GM12878 (cell line): ENCODE data around the gene TTC39A. TPM values are rescaled to one million over a fixed set of nuclear protein-coding genes. Genes with fewer than 3 reads are reported as not detected.

Experiments used
- ATAC-seq: fragments of 200-7000 bp; cut with Tn5 transposase; 3 replicates; pipeline ENCODE4 v1.9.1; 2020; ENCODE audit warnings: mild to moderate bottlenecking, moderate library complexity
- BruUV-seq: library from RNA; stranded (reverse); fragments of 400-500 nt; replicated peaks from 2 replicates; lab custom pipeline; 2021; lab: Mats Ljungman, UMichigan
- CTCF ChIA-PET: fragments of 300-600 bp; sonication (Branson Sonifier 250); formaldehyde crosslinking; extraction: SDS; loops from one replicate; lab custom pipeline; 2021; ENCODE audit warnings: inconsistent platforms; lab: Yijun Ruan, JAX
- POLR2A ChIA-PET: fragments of 350-600 bp; formaldehyde crosslinking; extraction: SDS; loops from one replicate; lab custom pipeline; 2021; ENCODE audit warnings: inconsistent platforms; lab: Charles Lee
- RAD21 ChIA-PET: fragments of 300-600 bp; sonication (Branson Sonifier 250); formaldehyde crosslinking; loops from one replicate; lab custom pipeline; 2023; ENCODE audit warnings: antibody characterized with exemption; ENCODE audit not compliant: unreplicated experiment; lab: Charles Lee
- SMC1A ChIA-PET: fragments of 300-600 bp; sonication (Branson Sonifier 250); formaldehyde crosslinking; loops from one replicate; lab custom pipeline; 2023; ENCODE audit not compliant: unreplicated experiment, uncharacterized antibody; lab: Charles Lee
- DNase-seq: peaks from one replicate; pipeline ENCODE4 v3.0.0-alpha.2; 2011; ENCODE audit warnings: low read depth, low spot score
- FAIRE-seq: peaks from 3 replicates; lab custom pipeline; 2011; peaks lifted over from hg19 to GRCh38; lab: Jason Lieb, UNC
- H2AFZ ChIP-seq: 2 replicates; pipeline ENCODE4 v1.6.0; 2011; ENCODE audit warnings: low read depth, low read length, control low read depth; ENCODE audit not compliant: control insufficient read depth
- H3K27ac ChIP-seq: 2 replicates; pipeline ENCODE4 v1.5.1; 2011; ENCODE audit warnings: control low read depth; ENCODE audit not compliant: control insufficient read depth, insufficient read depth
- H3K27me3 ChIP-seq, 2 experiments: replicated peaks in 1 of 2; 2 replicates each; pipeline versions ENCODE4 v1.6.0 to v1.6.1; 2011; ENCODE audit warnings: low read length in 1 of 2; ENCODE audit not compliant: control insufficient read depth in 2 of 2, insufficient read depth in 2 of 2
- H3K36me3 ChIP-seq, 2 experiments: 2 replicates each; pipeline ENCODE4 v1.5.1; 2011; ENCODE audit warnings: low read length in 1 of 2; ENCODE audit not compliant: control insufficient read depth in 2 of 2, insufficient read depth in 2 of 2
- H3K4me1 ChIP-seq: 2 replicates; pipeline ENCODE4 v1.6.1; 2011; ENCODE audit warnings: mild to moderate bottlenecking, low read length, moderate library complexity, mixed read lengths; ENCODE audit not compliant: control insufficient read depth, insufficient read depth
- H3K4me2 ChIP-seq: 2 replicates; pipeline ENCODE4 v1.6.0; 2011; ENCODE audit warnings: control low read depth; ENCODE audit not compliant: control insufficient read depth, insufficient read depth
- H3K4me3 ChIP-seq: fragments of 200-600 bp; sonication (generic); 2 replicates; pipeline ENCODE4 v1.5.1; 2016
- H3K79me2 ChIP-seq: 2 replicates; pipeline ENCODE4 v1.6.0; 2011; ENCODE audit warnings: low read length; ENCODE audit not compliant: control insufficient read depth, insufficient read depth
- H3K9ac ChIP-seq: 2 replicates; pipeline ENCODE4 v1.8.0; 2011; ENCODE audit warnings: low read length, control low read depth, mixed read lengths; ENCODE audit not compliant: control insufficient read depth, insufficient read depth
- H3K9me3 ChIP-seq: replicated peaks from 3 replicates; pipeline ENCODE4 v1.5.1; 2011; ENCODE audit warnings: mild to moderate bottlenecking, low read length; ENCODE audit not compliant: control insufficient read depth, insufficient read depth
- H4K20me1 ChIP-seq: 2 replicates; pipeline ENCODE4 v1.6.0; 2011; ENCODE audit not compliant: control insufficient read depth, insufficient read depth
- ELK1 ChIP-seq: IDR thresholded peaks from 2 replicates; pipeline ENCODE4 v1.6.1; 2012; ENCODE audit warnings: low read depth, low read length, improper control_type of control experiment
- FOXM1 ChIP-seq: IDR thresholded peaks from 2 replicates; pipeline ENCODE4 v1.6.1; 2012; ENCODE audit warnings: low read depth, mild to moderate bottlenecking, inconsistent platforms, low read length, moderate library complexity
- IKZF2 ChIP-seq, 2 experiments: fragments of 450-650 bp; IDR thresholded peaks; 2 replicates each; pipeline ENCODE4 v1.6.1; 2017; ENCODE audit warnings: mild to moderate bottlenecking in 2 of 2, moderate library complexity in 2 of 2
- MLLT1 ChIP-seq: fragments of 450-650 bp; IDR thresholded peaks from 2 replicates; pipeline ENCODE4 v1.6.1; 2016; ENCODE audit warnings: mild to moderate bottlenecking
- MXI1 ChIP-seq: fragments of 150-350 bp; IDR thresholded peaks from 2 replicates; pipeline ENCODE4 v1.6.1; 2011; ENCODE audit warnings: low read depth, mild to moderate bottlenecking, inconsistent platforms, low read length, improper control_type of control experiment
- NR2F1 ChIP-seq: fragments of 450-650 bp; conservative IDR thresholded peaks from 2 replicates; pipeline ENCODE4 v1.6.1; 2017; ENCODE audit warnings: mild to moderate bottlenecking
- PRDM15 ChIP-seq: fragments of 450-650 bp; formaldehyde crosslinking; IDR thresholded peaks from 2 replicates; pipeline ENCODE4 v1.4.0; 2020; ENCODE audit warnings: mild to moderate bottlenecking, moderate library complexity
- RFX5 ChIP-seq: IDR thresholded peaks from 2 replicates; pipeline ENCODE4 v1.6.1; 2011; ENCODE audit warnings: low read depth, low read length, improper control_type of control experiment
- SMC3 ChIP-seq: IDR thresholded peaks from 2 replicates; pipeline ENCODE4 v1.6.1; 2011; ENCODE audit warnings: low read length, improper control_type of control experiment, borderline replicate concordance
- ZNF384 ChIP-seq: IDR thresholded peaks from 2 replicates; pipeline ENCODE4 v1.6.1; 2012; ENCODE audit warnings: low read depth, mild to moderate bottlenecking, low read length, improper control_type of control experiment, borderline replicate concordance
- ZSCAN29 ChIP-seq: fragments of 450-650 bp; IDR thresholded peaks from 2 replicates; pipeline ENCODE4 v1.6.1; 2017; ENCODE audit warnings: mild to moderate bottlenecking, moderate library complexity
- WGBS: methylation state at CpG from one replicate; pipeline ENCODE4 v1.1.6; 2016; ENCODE audit warnings: low lambda C conversion rate; ENCODE audit not compliant: insufficient replicate concordance, insufficient coverage; ENCODE audit errors: missing lambda C conversion rate; 5-methylcytosine and 5-hydroxymethylcytosine counted together
- in situ Hi-C: fragments of 300-500 bp; cut with MboI; formaldehyde crosslinking; loops from 9 replicates; pipeline ENCODE4 v1.14.3; 2018; ENCODE audit warnings: mixed read lengths
- intact Hi-C: fragments of 100-400 bp; cut with micrococcal nuclease; formaldehyde crosslinking; loops from one replicate; pipeline ENCODE4 v1.14.2; 2022; ENCODE audit not compliant: unreplicated experiment
- polyA plus RNA-seq, 11 experiments: library from polyadenylated mRNA; depleted of rRNA in 4 of 11; unstranded in 6 of 11; stranded (reverse) in 5 of 11; fragments of >200 nt; fragmentation: Nextera tagmentation in 4 of 11; fragmentation: Illumina TruSeq in 1 of 11; extraction: Ambion mirVana in 4 of 11; extraction: Trizol in 1 of 11; gene quantifications; 1 replicate in 1 of 11; 2 replicates in 10 of 11; pipeline versions ENCODE4 v1.2.1 to v1.2.3, GENCODE V29; 2011 to 2016; ENCODE audit warnings: inconsistent platforms in 2 of 11, missing spikeins in 2 of 11, low read depth in 1 of 11
- total RNA-seq, 4 experiments: library from RNA; depleted of rRNA in 3 of 4; stranded (reverse); fragments of >200 nt in 3 of 4; fragmentation: Illumina TruSeq in 1 of 4; extraction: Trizol in 1 of 4; gene quantifications; 2 replicates each; pipeline versions ENCODE4 v1.2.1 to v1.2.3, GENCODE V29; 2013 to 2021

Gene TTC39A
- total and polyA plus RNA-seq, 10 of the 15 experiments (the other 5 are each of a cell fraction or from before 2014, with no cell fraction given), result 0.18 to 3.0 (median 1.2) TPM

- no peak overlapping the region for H3K4me3 ChIP-seq
- 97% methylated on average over 4 of the region's 4 CpGs for WGBS
- H3K79me2 ChIP-seq, result no peaks in the 10 kb centered on the region
- no peak overlapping the region for H3K4me2 ChIP-seq
- no peaks in the 10 kb centered on the region for H3K27me3 ChIP-seq
- POLR2A ChIA-PET, result interaction anchor here (0.7 kb wide), 1 partner anchor 1636 kb away, joined by 3 read pairs; no protein-coding TSS in a partner anchor
- no peak for DNase-seq
- RAD21 ChIA-PET, result interaction anchor here (0.7 kb wide), 1 partner anchor 57 kb away, joined by 3 read pairs; no protein-coding TSS in a partner anchor
- CTCF ChIA-PET, result interaction anchor here (0.6 to 1.0 kb wide), 2 partner anchors 175 to 487 kb away, joined by 3 read pairs; no protein-coding TSS in a partner anchor
- no peaks in the 10 kb centered on the region for H3K4me1 ChIP-seq
- H3K9me3 ChIP-seq, result no peaks in the 10 kb centered on the region
- no peaks in the 10 kb centered on the region for H4K20me1 ChIP-seq
- no peak overlapping the region for H3K9ac ChIP-seq
- H3K27ac ChIP-seq, result no peak overlapping the region
- SMC1A ChIA-PET, result no interaction called here
- in situ Hi-C loops, result no loop called here
- intact Hi-C loops, result no loop called here
- peaks cover 0 to 26% of the 10 kb centered on the region in 2 experiments for H3K36me3 ChIP-seq
- no peak for ATAC-seq
- H2AFZ ChIP-seq, result no peak overlapping the region
- no peak for FAIRE-seq
- no TSS peak for BruUV-seq
- TF ChIP-seq ELK1, result no peak
- no peak for TF ChIP-seq SMC3
- no peak for TF ChIP-seq ZNF384
- no peak for TF ChIP-seq FOXM1
- TF ChIP-seq ZSCAN29, result no peak
- no peak for TF ChIP-seq RFX5
Observed at GRCh38 chr1:51359879-51360278, 29.5 kb upstream of the TTC39A start.

- DNase-seq (no peak), ATAC-seq (no peak), FAIRE-seq (no peak)
- ChIA-PET CTCF (interaction anchor here (0.6 to 1.6 kb wide), 2 partner anchors 10 to 180 kb away, joined by 3 to 6 read pairs; no protein-coding TSS in a partner anchor), POLR2A (interaction anchor here (0.7 kb wide), 1 partner anchor 77 kb away, joined by 3 read pairs; no protein-coding TSS in a partner anchor), RAD21 (no interaction called here), SMC1A (interaction anchor here (1.3 to 2.7 kb wide), 2 partner anchors 14 to 180 kb away, joined by 3 to 6 read pairs; no protein-coding TSS in a partner anchor)
- intact Hi-C loops (no loop called here), in situ Hi-C loops (no loop called here)
- H4K20me1 ChIP-seq, result no peaks in the 10 kb centered on the region
- no peak overlapping the region for H3K4me3 ChIP-seq
- no peak overlapping the region for H2AFZ ChIP-seq
- 96% methylated on average over 1 of the region's 1 CpG for WGBS
- no peak overlapping the region for H3K27ac ChIP-seq
- no peaks in the 10 kb centered on the region for H3K27me3 ChIP-seq
- H3K79me2 ChIP-seq, result no peaks in the 10 kb centered on the region
- peaks cover 0 to 11% of the 10 kb centered on the region in 2 experiments; a peak in 3 of 4 replicates for H3K36me3 ChIP-seq
- no peak overlapping the region for H3K9ac ChIP-seq
- no peaks in the 10 kb centered on the region for H3K4me1 ChIP-seq
- no peak overlapping the region for H3K4me2 ChIP-seq
- no TSS peak for BruUV-seq
- no peaks in the 10 kb centered on the region for H3K9me3 ChIP-seq
- no peak for TF ChIP-seq IKZF2 (IDR thresholded peaks at IDR 0.05)
- TF ChIP-seq MXI1, result no peak
- TF ChIP-seq NR2F1, result no peak
- TF ChIP-seq PRDM15 (CRISPR knock-in tag), result no peak
- no peak for TF ChIP-seq MLLT1
Observed at GRCh38 chr1:51355382-51355781, 25.0 kb upstream of the TTC39A start.
